Brain microvascular endothelial cell (primary cell): ENCODE measurements around the gene TVP23A.

Experiments
- DNase-seq: peaks from one replicate; pipeline ENCODE4 v3.0.0-alpha.2; 2020
- H3K27ac ChIP-seq: fragments of 250-450 bp; sonication (Bioruptor Pico); 2 replicates; pipeline ENCODE4 v1.5.1; 2020; ENCODE audit warnings: mild to moderate bottlenecking, moderate library complexity
- H3K27me3 ChIP-seq: fragments of 250-450 bp; sonication (Bioruptor Pico); replicated peaks from 2 replicates; pipeline ENCODE4 v1.5.1; 2020; ENCODE audit warnings: mild to moderate bottlenecking
- H3K36me3 ChIP-seq: fragments of 250-450 bp; sonication (Bioruptor Pico); replicated peaks from 2 replicates; pipeline ENCODE4 v1.5.1; 2020; ENCODE audit warnings: mild to moderate bottlenecking
- H3K4me3 ChIP-seq: 2 replicates; pipeline ENCODE4 v1.5.1; 2011; ENCODE audit warnings: low read depth, mild to moderate bottlenecking, control low read depth, low read length, moderate library complexity
- in situ Hi-C: cut with HindIII; loops from 2 replicates; pipeline ENCODE4 v1.10.0; 2017; ENCODE audit warnings: low sequenced_read_pairs, low pct_ligation_motif_present
- TF ChIP-seq, protein P1 (sequence below): IDR thresholded peaks from 2 replicates; pipeline ENCODE4 v1.5.1; 2011; ENCODE audit warnings: low read depth, mild to moderate bottlenecking, moderate library complexity, low read length, control low read depth, inconsistent platforms; ENCODE audit errors: missing control alignments

The TVP23A gene

DNA sequence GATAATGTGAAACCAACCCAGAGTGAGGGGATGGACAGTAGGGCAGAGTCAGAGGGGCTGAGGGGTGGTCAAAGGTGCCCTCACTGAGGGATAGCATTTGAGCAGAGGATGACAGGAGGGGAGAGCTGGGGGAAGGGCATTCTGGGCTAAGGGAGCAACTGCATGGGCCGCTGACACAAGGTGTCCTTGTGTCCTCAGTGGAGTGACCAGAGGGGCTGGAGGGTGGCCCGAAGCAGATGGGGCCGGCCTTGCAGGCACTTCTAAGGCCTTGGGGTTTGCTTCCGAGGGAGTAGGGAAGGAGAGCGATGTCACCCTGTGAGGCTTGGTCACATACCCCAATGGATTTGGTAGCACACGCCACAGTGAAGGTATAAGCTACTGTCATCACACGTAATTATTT lies 64.9 kb downstream of the TVP23A start:
- no peak for DNase-seq
- peaks cover 3% of the 10 kb centered on the region for H3K36me3 ChIP-seq
- TF ChIP-seq, protein P1, sequence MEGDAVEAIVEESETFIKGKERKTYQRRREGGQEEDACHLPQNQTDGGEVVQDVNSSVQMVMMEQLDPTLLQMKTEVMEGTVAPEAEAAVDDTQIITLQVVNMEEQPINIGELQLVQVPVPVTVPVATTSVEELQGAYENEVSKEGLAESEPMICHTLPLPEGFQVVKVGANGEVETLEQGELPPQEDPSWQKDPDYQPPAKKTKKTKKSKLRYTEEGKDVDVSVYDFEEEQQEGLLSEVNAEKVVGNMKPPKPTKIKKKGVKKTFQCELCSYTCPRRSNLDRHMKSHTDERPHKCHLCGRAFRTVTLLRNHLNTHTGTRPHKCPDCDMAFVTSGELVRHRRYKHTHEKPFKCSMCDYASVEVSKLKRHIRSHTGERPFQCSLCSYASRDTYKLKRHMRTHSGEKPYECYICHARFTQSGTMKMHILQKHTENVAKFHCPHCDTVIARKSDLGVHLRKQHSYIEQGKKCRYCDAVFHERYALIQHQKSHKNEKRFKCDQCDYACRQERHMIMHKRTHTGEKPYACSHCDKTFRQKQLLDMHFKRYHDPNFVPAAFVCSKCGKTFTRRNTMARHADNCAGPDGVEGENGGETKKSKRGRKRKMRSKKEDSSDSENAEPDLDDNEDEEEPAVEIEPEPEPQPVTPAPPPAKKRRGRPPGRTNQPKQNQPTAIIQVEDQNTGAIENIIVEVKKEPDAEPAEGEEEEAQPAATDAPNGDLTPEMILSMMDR: no peak
- in situ Hi-C loops: no loop called here
- H3K27ac ChIP-seq: no peak overlapping the region
- no peaks in the 10 kb centered on the region for H3K27me3 ChIP-seq
- no peak overlapping the region for H3K4me3 ChIP-seq

DNA sequence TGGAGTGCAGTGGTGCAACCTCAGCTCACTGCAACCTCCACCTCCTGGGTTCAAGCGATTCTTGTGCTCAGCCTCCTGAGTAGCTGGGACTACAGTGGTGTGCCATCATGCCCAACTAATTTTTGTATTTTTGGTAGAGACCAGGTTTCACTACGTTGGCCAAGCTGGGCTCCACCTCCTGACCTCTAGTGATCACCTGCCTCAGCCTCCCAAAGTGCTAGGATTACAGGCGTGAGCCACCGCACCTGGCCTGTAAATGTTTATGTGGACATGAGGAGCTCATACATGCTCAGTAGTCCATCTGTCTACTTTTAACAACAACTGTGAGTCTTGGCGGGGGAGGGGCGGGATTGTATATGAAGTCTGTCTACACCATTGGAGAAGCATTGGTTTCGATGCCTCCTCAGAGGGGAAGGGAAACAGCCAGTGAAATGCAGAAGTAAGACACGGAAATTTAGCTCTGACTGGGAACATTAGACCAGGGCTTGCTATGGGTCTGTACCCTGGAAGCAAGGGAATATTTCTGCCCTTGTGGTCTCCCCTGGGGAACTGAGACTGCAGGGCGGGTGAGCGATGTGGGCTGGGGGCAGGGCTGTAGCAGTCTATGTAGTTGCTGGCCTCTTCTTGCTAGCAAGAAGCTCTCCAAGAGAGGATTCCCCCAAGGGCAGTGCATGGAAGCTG lies 65.6 kb downstream of the TVP23A start:
- TF ChIP-seq, protein P1: no peak
- peaks cover 3% of the 10 kb centered on the region for H3K36me3 ChIP-seq

DNA sequence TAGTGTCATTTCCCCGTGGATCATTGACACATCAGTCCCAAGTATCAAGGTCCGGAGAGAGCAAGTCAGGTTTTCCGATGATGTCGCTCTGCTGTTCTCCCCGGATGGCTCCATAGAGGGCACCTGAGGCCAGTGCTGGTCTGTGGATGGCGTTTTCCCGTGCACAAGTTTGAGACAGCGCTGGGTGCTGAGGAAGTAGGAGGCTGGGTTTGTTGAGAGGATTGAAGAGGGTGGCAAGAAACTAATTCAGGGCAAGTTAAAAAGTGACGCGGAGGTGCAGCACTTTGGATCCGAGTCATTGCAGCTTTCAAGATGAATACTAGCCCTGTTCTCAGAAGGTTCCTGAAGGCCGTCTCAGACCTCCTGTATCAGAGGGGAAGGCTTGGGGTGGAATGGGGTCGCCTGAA lies 67.3 kb downstream of the TVP23A start:
- no peaks in the 10 kb centered on the region for H3K27me3 ChIP-seq
- H3K4me3 ChIP-seq: no peak overlapping the region
- no peaks in the 10 kb centered on the region for H3K36me3 ChIP-seq
- no peak for DNase-seq
- in situ Hi-C loops: no loop called here
- H3K27ac ChIP-seq: no peak overlapping the region
- TF ChIP-seq, protein P1: no peak

More for the DNA sequence above, 65.6 kb downstream of the TVP23A start:
- Histone ChIP-seq H3K4me3 (no peak overlapping the region), H3K27me3 (no peaks in the 10 kb centered on the region), H3K27ac (no peak overlapping the region)
- no peak for DNase-seq
- in situ Hi-C loops: no loop called here

DNA sequence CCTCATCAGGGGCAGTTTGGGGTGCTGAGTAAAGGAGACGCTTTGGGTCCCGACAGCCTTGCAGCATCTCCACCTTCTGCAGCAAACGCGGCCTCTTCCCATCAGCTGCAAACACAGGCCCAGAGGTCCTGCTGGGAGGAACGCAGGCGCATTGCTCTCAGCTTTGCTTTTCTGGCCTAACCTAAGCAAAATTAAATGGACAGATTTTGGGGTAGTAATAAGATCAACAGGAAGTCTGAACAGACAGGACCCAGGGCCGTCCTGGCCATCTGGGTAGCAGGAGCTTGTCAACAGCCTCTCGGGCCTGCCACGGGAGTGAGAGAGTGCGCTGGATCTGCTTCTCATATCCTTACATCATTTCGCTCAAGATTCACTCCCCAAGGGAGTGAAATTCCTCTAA lies 67.8 kb downstream of the TVP23A start:
- H3K4me3 ChIP-seq: no peak overlapping the region
- DNase-seq: no peak
- in situ Hi-C loops: no loop called here
- no peaks in the 10 kb centered on the region for H3K36me3 ChIP-seq
- no peaks in the 10 kb centered on the region for H3K27me3 ChIP-seq
- TF ChIP-seq, protein P1: no peak
- H3K27ac ChIP-seq: no peak overlapping the region

DNA sequence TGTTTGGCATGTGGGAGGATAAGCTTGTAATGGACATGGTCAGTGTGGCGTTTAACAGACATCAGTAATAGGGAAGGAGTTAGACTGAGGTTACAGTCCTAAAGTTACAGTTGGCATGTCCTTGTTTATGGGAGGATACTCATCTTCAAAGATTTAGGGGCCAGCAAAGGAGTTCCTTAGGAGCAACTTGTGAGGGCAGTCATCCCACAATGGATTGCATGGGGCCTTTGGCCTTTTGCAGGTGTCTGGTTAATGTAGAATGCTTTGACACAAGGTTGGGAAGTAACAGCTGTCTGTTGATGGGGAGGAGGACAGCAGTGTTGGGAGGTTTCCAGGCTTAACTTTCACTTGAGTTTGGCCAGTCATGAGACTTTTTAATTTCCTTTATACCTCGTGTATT lies 72.8 kb downstream of the TVP23A start:
- no peak for DNase-seq
- Histone ChIP-seq H3K27ac (no peak overlapping the region), H3K36me3 (no peaks in the 10 kb centered on the region), H3K27me3 (no peaks in the 10 kb centered on the region), H3K4me3 (no peak overlapping the region)
- TF ChIP-seq, protein P1: no peak
- in situ Hi-C loops: loop anchor here (25.0 kb wide), 1 partner anchor 209 kb away; no protein-coding TSS in a partner anchor
